K562 (cell line): ENCODE data around the gene STX19. TPM values are rescaled to one million over a fixed set of nuclear protein-coding genes. Genes with fewer than 3 reads are reported as not detected.
A peak's percentile ranks its signal among the peaks of the same experiment; 100 is the strongest.

Experiments
- ATAC-seq: fragments of 200-7000 bp; cut with Tn5 transposase; 3 replicates; pipeline ENCODE4 v1.9.1; 2020; ENCODE audit warnings: moderate library complexity
- BruUV-seq: library from RNA; stranded (reverse); fragments of 400-500 nt; replicated peaks from 2 replicates; lab custom pipeline; 2021; lab: Mats Ljungman, UMichigan
- CTCF ChIA-PET: fragments of 300-600 bp; formaldehyde crosslinking; extraction: SDS; loops from one replicate; lab custom pipeline; 2021; ENCODE audit warnings: low intra/inter-chr PET ratio; lab: Yijun Ruan, JAX
- POLR2A ChIA-PET: fragments of 300-600, 350-650 bp; sonication (Branson Sonifier 250); formaldehyde crosslinking; extraction: SDS; loops from one replicate; lab custom pipeline; 2021; ENCODE audit warnings: antibody characterized with exemption, inconsistent platforms; lab: Yijun Ruan, JAX
- DNase-seq, 4 experiments: peaks; one replicate each; pipeline versions ENCODE4 v3.0.0 to v3.0.0-alpha.2; 2011 to 2018; ENCODE audit warnings: low spot score in 3 of 4, mixed read lengths in 3 of 4; ENCODE audit errors: extremely low read depth in 1 of 4
- FAIRE-seq: peaks from 2 replicates; lab custom pipeline; 2011; peaks lifted over from hg19 to GRCh38; lab: Jason Lieb, UNC
- H2AFZ ChIP-seq: 2 replicates; pipeline ENCODE4 v1.6.0; 2011; ENCODE audit warnings: low read depth, low read length, control low read depth, inconsistent platforms
- H3K27ac ChIP-seq: fragments of 200-600 bp; 3 replicates; pipeline ENCODE4 v1.8.0; 2011; ENCODE audit warnings: low read depth, mild to moderate bottlenecking, control low read depth, inconsistent platforms, low read length, moderate library complexity, mixed read lengths; ENCODE audit errors: extremely low read depth
- H3K27me3 ChIP-seq, 2 experiments: fragments of 300-600 bp in 1 of 2; 2 replicates in 1 of 2; 3 replicates in 1 of 2; pipeline versions ENCODE4 v1.6.0 to v1.8.0; 2011; ENCODE audit warnings: inconsistent platforms in 2 of 2, low read length in 2 of 2, mild to moderate bottlenecking in 1 of 2, mixed read lengths in 1 of 2, moderate library complexity in 1 of 2; ENCODE audit not compliant: control insufficient read depth in 2 of 2, insufficient read depth in 2 of 2
- H3K36me3 ChIP-seq: fragments of 300-600 bp; 3 replicates; pipeline ENCODE4 v1.8.0; 2011; ENCODE audit warnings: mild to moderate bottlenecking, low read length, inconsistent platforms; ENCODE audit not compliant: control insufficient read depth, insufficient read depth
- H3K4me1 ChIP-seq, 2 experiments: fragments of 200-600 bp in 1 of 2; replicated peaks in 1 of 2; 2 replicates in 1 of 2; 3 replicates in 1 of 2; pipeline versions ENCODE4 v1.5.1 to v1.8.0; 2011; ENCODE audit warnings: inconsistent platforms in 2 of 2, low read length in 2 of 2, mild to moderate bottlenecking in 1 of 2, mixed read lengths in 1 of 2, moderate library complexity in 1 of 2; ENCODE audit not compliant: control insufficient read depth in 2 of 2, insufficient read depth in 2 of 2
- H3K4me2 ChIP-seq: 2 replicates; pipeline ENCODE4 v1.6.1; 2011; ENCODE audit warnings: low read length, control low read depth, inconsistent platforms, mixed read lengths; ENCODE audit not compliant: insufficient read depth
- H3K4me3 ChIP-seq: fragments of 200-600 bp; sonication (generic), shearing (Covaris generic); 2 replicates; pipeline ENCODE4 v1.5.1; 2016; ENCODE audit warnings: control low read depth, inconsistent platforms
- H3K79me2 ChIP-seq: fragments of 200-600 bp; 3 replicates; pipeline ENCODE4 v1.8.0; 2011; ENCODE audit warnings: low read length, inconsistent platforms; ENCODE audit not compliant: control insufficient read depth, insufficient read depth
- H3K9ac ChIP-seq, 2 experiments: 2 replicates each; pipeline versions ENCODE4 v1.6.0 to v1.6.1; 2011; ENCODE audit warnings: low read depth in 2 of 2, low read length in 2 of 2, control low read depth in 1 of 2, inconsistent platforms in 1 of 2, mild to moderate bottlenecking in 1 of 2, mixed read lengths in 1 of 2; ENCODE audit not compliant: insufficient read depth in 1 of 2
- H3K9me1 ChIP-seq: one replicate; pipeline ENCODE4 v1.6.0; 2011; ENCODE audit warnings: inconsistent platforms, mild to moderate bottlenecking, low read length, moderate library complexity; ENCODE audit not compliant: control insufficient read depth, insufficient read depth
- H3K9me3 ChIP-seq: replicated peaks from 2 replicates; pipeline ENCODE4 v1.5.1; 2011; ENCODE audit warnings: low read depth, low read length, inconsistent platforms; ENCODE audit not compliant: control insufficient read depth, insufficient read depth
- H4K20me1 ChIP-seq: replicated peaks from 2 replicates; pipeline ENCODE4 v1.6.1; 2011; ENCODE audit warnings: low read length, inconsistent platforms, mixed read lengths; ENCODE audit not compliant: control insufficient read depth, insufficient read depth
- ATF3 ChIP-seq, 2 experiments: fragments of 450-650 bp in 1 of 2; sonication (generic) in 1 of 2; formaldehyde crosslinking in 1 of 2; IDR thresholded peaks in 1 of 2; conservative IDR thresholded peaks in 1 of 2; 2 replicates each; pipeline versions ENCODE4 v1.6.1 to v1.8.1; 2016 to 2023; ENCODE audit warnings: mild to moderate bottlenecking in 2 of 2, moderate library complexity in 2 of 2, inconsistent platforms in 1 of 2, missing genetic modification reagents in 1 of 2
- CUX1 ChIP-seq: fragments of 200-800 bp; sonication (Bioruptor generic); IDR thresholded peaks from 2 replicates; pipeline ENCODE4 v1.6.1; 2016; ENCODE audit warnings: missing genetic modification characterization, missing compliant biosample characterization
- MTA1 ChIP-seq: fragments of 450-650 bp; IDR thresholded peaks from 2 replicates; pipeline ENCODE4 v1.6.1; 2017; ENCODE audit warnings: borderline replicate concordance
- NBN ChIP-seq: fragments of 450-650 bp; IDR thresholded peaks from 2 replicates; pipeline ENCODE4 v1.6.1; 2016; ENCODE audit warnings: low read depth, mild to moderate bottlenecking
- PCBP2 ChIP-seq: fragments of 200-400 bp; formaldehyde crosslinking; IDR thresholded peaks from 2 replicates; pipeline ENCODE4 v1.6.1; 2018; ENCODE audit warnings: low read length, low read depth, mild to moderate bottlenecking, moderate library complexity; ENCODE audit not compliant: poor library complexity, severe bottlenecking
- PRMT5 ChIP-seq: sonication (generic); formaldehyde crosslinking; IDR thresholded peaks from 2 replicates; pipeline ENCODE4 v1.5.0; 2020; ENCODE audit warnings: missing genetic modification reagents
- RBFOX2 ChIP-seq: fragments of 200-400 bp; formaldehyde crosslinking; IDR thresholded peaks from 2 replicates; pipeline ENCODE4 v1.6.1; 2017; ENCODE audit warnings: low read depth, mild to moderate bottlenecking, low read length, moderate library complexity
- TFAM ChIP-seq: fragments of 250-450 bp; sonication (Bioruptor Pico); conservative IDR thresholded peaks from 2 replicates; pipeline ENCODE4 v1.5.0; 2021; ENCODE audit warnings: mild to moderate bottlenecking, moderate library complexity
- ZHX1 ChIP-seq: fragments of 150-350 bp; conservative IDR thresholded peaks from 2 replicates; pipeline ENCODE4 v1.6.1; 2014; ENCODE audit warnings: low read length
- ZNF316 ChIP-seq: fragments of 450-650 bp; IDR thresholded peaks from 2 replicates; pipeline ENCODE4 v1.6.1; 2016
- ZNF431 ChIP-seq: sonication (generic); formaldehyde crosslinking; IDR thresholded peaks from 2 replicates; pipeline ENCODE4 v1.8.0; 2022; ENCODE audit warnings: mild to moderate bottlenecking, missing genetic modification reagents
- WGBS: fragments of 100-300 bp; shearing (Covaris generic); methylation state at CpG from one replicate; pipeline ENCODE4 v1.1.6; 2016; ENCODE audit warnings: low coverage, mixed read lengths; ENCODE audit not compliant: insufficient coverage; ENCODE audit errors: missing lambda C conversion rate; 5-methylcytosine and 5-hydroxymethylcytosine counted together
- in situ Hi-C: fragments of 300-500 bp; cut with MboI; formaldehyde crosslinking; loops from 4 replicates; pipeline ENCODE4 v1.15.0; 2018; ENCODE audit warnings: inconsistent platforms, mixed read lengths
- intact Hi-C: fragments of 100-400 bp; cut with micrococcal nuclease; formaldehyde crosslinking; loops from 2 replicates; pipeline ENCODE4 v1.14.2; 2022
- polyA plus RNA-seq, 8 experiments: library from polyadenylated mRNA; depleted of rRNA in 4 of 8; stranded (reverse) in 5 of 8; unstranded in 3 of 8; fragments of >200 nt; fragmentation: Nextera tagmentation in 2 of 8; fragmentation: Illumina TruSeq in 1 of 8; extraction: Ambion mirVana in 2 of 8; extraction: Trizol in 1 of 8; gene quantifications; 2 replicates each; pipeline versions ENCODE4 v1.2.1 to v1.2.3, GENCODE V29; 2011 to 2014; ENCODE audit warnings: inconsistent platforms in 1 of 8, missing spikeins in 1 of 8
- total RNA-seq, 7 experiments: library from RNA; depleted of rRNA in 6 of 7; stranded (reverse); fragments of >200 nt in 6 of 7; fragmentation: Illumina TruSeq in 2 of 7; extraction: Trizol in 2 of 7; gene quantifications; 2 replicates each; pipeline versions ENCODE4 v1.2.1 to v1.2.3, GENCODE V29; 2011 to 2021; ENCODE audit warnings: low replicate concordance in 1 of 7

The STX19 gene
- total and polyA plus RNA-seq, 9 of the 15 experiments (the other 6 are each of a cell fraction or from before 2014, with no cell fraction given): 0.04 TPM; not detected in 8

GRCh38 chr3:93973131-93974126 lies 55.0 kb downstream of the STX19 start, which contains the start of gene PROS1:
Gene PROS1 (minus strand): TSS chr3:93973896. CDS start chr3:93973749, 147 bp downstream.
- Histone ChIP-seq H3K4me1 (peaks cover 11 to 19% of the 10 kb centered on the region in 2 experiments; a peak in 4 of 5 replicates), H3K9ac (peak within 1 kb of the TSS; percentile 86 to 91), H3K27me3 (no peaks in the 10 kb centered on the region), H3K4me3 (peak within 1 kb of the TSS; percentile 79), H3K79me2 (peaks cover 38% of the 10 kb centered on the region), H4K20me1 (no peaks in the 10 kb centered on the region), H3K9me3 (no peaks in the 10 kb centered on the region), H2AFZ (peak within 1 kb of the TSS; percentile 92), H3K4me2 (peak within 1 kb of the TSS; percentile 96), H3K9me1 (no peaks in the 10 kb centered on the region), H3K27ac (peak within 1 kb of the TSS; percentile 92), H3K36me3 (peaks cover under 1% of the 10 kb centered on the region; the same call in 1 of the 3 replicates)
- TSS peak; percentile 51 for BruUV-seq
- in situ Hi-C loops (no loop called here), intact Hi-C loops (loop anchor here (2.0 kb wide), 1 partner anchor 89 kb away; the partner anchor contains the start of genes DHFR2 and NSUN3)
- ChIA-PET POLR2A (interaction anchor here (0.6 to 2.2 kb wide), 7 partner anchors 8 to 91 kb away, joined by 3 to 14 read pairs (median 4); partner anchors contain the start of genes DHFR2 and NSUN3), CTCF (no interaction called here)
- WGBS: under 1% methylated on average over 21 of the region's 53 CpGs
- FAIRE-seq (peak; percentile 95), ATAC-seq (peak; percentile 93), DNase-seq (peak; percentile 60 to 93 (median 70))
- TF ChIP-seq TFAM (CRISPR knock-in tag): no peak
- no peak for TF ChIP-seq CUX1
- no peak for TF ChIP-seq ZNF431 (CRISPR knock-in tag)
- TF ChIP-seq RBFOX2: peak; percentile 95
- no peak for TF ChIP-seq PCBP2
- TF ChIP-seq ATF3 (IDR thresholded peaks at IDR 0.05): no peak
- TF ChIP-seq ATF3 (CRISPR knock-in tag; conservative IDR thresholded peaks at IDR 0.05): no peak
- TF ChIP-seq MTA1: no peak
- no peak for TF ChIP-seq ZHX1
- TF ChIP-seq NBN: no peak
- no peak for TF ChIP-seq PRMT5
- TF ChIP-seq ZNF316: peak; percentile 17; the same call in 1 of the 2 replicates
